Neural cell (in vitro differentiated cells): ENCODE results near the gene TADA3. TPM values are rescaled to one million over a fixed set of nuclear protein-coding genes. Genes with fewer than 3 reads are reported as not detected.

Experiments used
- H2AFZ ChIP-seq: fragments of 200-600, 300-800 bp; sonication (generic), shearing (Covaris generic); 2 replicates; pipeline ENCODE4 v1.6.0; 2014; ENCODE audit warnings: low read depth, mild to moderate bottlenecking, antibody characterized with exemption, low read length, moderate library complexity
- H3F3A ChIP-seq: fragments of 200-600 bp; shearing (Covaris generic); 2 replicates; pipeline ENCODE4 v1.6.1; 2016; ENCODE audit warnings: mild to moderate bottlenecking, moderate library complexity, mixed read lengths, antibody characterized with exemption, low read length; ENCODE audit not compliant: insufficient read depth, poor library complexity, severe bottlenecking
- H3K27ac ChIP-seq: fragments of 200-600, 300-800 bp; sonication (generic), shearing (Covaris generic); 2 replicates; pipeline ENCODE4 v1.5.1; 2014; ENCODE audit warnings: mild to moderate bottlenecking, low read length, moderate library complexity
- H3K27me3 ChIP-seq: fragments of 300-800, 200-600 bp; sonication (generic), shearing (Covaris generic); 2 replicates; pipeline ENCODE4 v1.6.0; 2014; ENCODE audit warnings: mild to moderate bottlenecking, low read depth, low read length, moderate library complexity; ENCODE audit not compliant: insufficient read depth
- H3K36me3 ChIP-seq: fragments of 300-800, 200-600 bp; sonication (generic), shearing (Covaris generic); 2 replicates; pipeline ENCODE4 v1.5.1; 2014; ENCODE audit warnings: mild to moderate bottlenecking, antibody characterized with exemption, low read length, moderate library complexity; ENCODE audit not compliant: insufficient read depth
- H3K4me2 ChIP-seq: fragments of 300-800, 200-600 bp; sonication (generic), shearing (Covaris generic); 2 replicates; pipeline ENCODE4 v1.6.0; 2014; ENCODE audit warnings: mild to moderate bottlenecking, low read length
- H3K4me3 ChIP-seq: fragments of 300-800, 200-600 bp; sonication (generic), shearing (Covaris generic); 2 replicates; pipeline ENCODE4 v1.5.1; 2014; ENCODE audit warnings: mild to moderate bottlenecking, low read length, moderate library complexity
- H3K79me2 ChIP-seq: fragments of 200-600 bp; shearing (Covaris generic); replicated peaks from 2 replicates; pipeline ENCODE4 v1.6.0; 2014; ENCODE audit warnings: mild to moderate bottlenecking, low read length, moderate library complexity; ENCODE audit not compliant: insufficient read depth
- H3K9ac ChIP-seq: fragments of 300-800, 200-600 bp; sonication (generic), shearing (Covaris generic); 2 replicates; pipeline ENCODE4 v1.6.1; 2016; ENCODE audit warnings: mild to moderate bottlenecking, low read length, mixed read lengths
- H3K9me2 ChIP-seq: fragments of 200-600 bp; shearing (Covaris generic); 2 replicates; pipeline ENCODE4 v1.6.1; 2016; ENCODE audit warnings: mild to moderate bottlenecking, low read length, mixed read lengths; ENCODE audit not compliant: insufficient read depth
- H3K9me3 ChIP-seq: fragments of 200-600, 300-800 bp; sonication (generic), shearing (Covaris generic); 2 replicates; pipeline ENCODE4 v1.6.1; 2016; ENCODE audit warnings: mild to moderate bottlenecking, mixed run types, low read length, moderate library complexity, mixed read lengths
- H4K20me1 ChIP-seq: fragments of 200-600 bp; shearing (Covaris generic); 2 replicates; pipeline ENCODE4 v1.6.1; 2016; ENCODE audit warnings: mild to moderate bottlenecking, mixed run types; ENCODE audit not compliant: insufficient read depth
- EP300 ChIP-seq: fragments of 450-650 bp; conservative IDR thresholded peaks from 2 replicates; pipeline ENCODE4 v1.6.1; 2014; ENCODE audit warnings: antibody characterized with exemption, mild to moderate bottlenecking, moderate library complexity; ENCODE audit not compliant: poor library complexity, severe bottlenecking
- EZH2 ChIP-seq: fragments of 200-600, 300-800 bp; shearing (Covaris generic), sonication (generic); IDR thresholded peaks from 2 replicates; pipeline ENCODE4 v1.6.1; 2014; ENCODE audit warnings: antibody characterized with exemption, low read length, borderline replicate concordance, mild to moderate bottlenecking; ENCODE audit not compliant: insufficient read depth, poor library complexity, severe bottlenecking
- MXI1 ChIP-seq: fragments of 450-650 bp; conservative IDR thresholded peaks from 2 replicates; pipeline ENCODE4 v1.6.1; 2014; ENCODE audit warnings: antibody characterized with exemption, mild to moderate bottlenecking; ENCODE audit not compliant: poor library complexity, severe bottlenecking
- POLR2AphosphoS5 ChIP-seq: IDR thresholded peaks from 2 replicates; pipeline ENCODE4 v1.6.1; 2012
- RAD21 ChIP-seq: fragments of 450-650 bp; conservative IDR thresholded peaks from 2 replicates; pipeline ENCODE4 v1.6.1; 2014; ENCODE audit warnings: antibody characterized with exemption, mild to moderate bottlenecking, moderate library complexity
- SMC3 ChIP-seq: fragments of 450-650 bp; conservative IDR thresholded peaks from 2 replicates; pipeline ENCODE4 v1.6.1; 2014; ENCODE audit warnings: antibody characterized with exemption, mild to moderate bottlenecking, moderate library complexity; ENCODE audit not compliant: poor library complexity
- TAF1 ChIP-seq: IDR thresholded peaks from 2 replicates; pipeline ENCODE4 v1.6.1; 2012; ENCODE audit warnings: low read depth
- polyA plus RNA-seq: library from polyadenylated mRNA; depleted of rRNA; stranded (reverse); fragments of >200 nt; gene quantifications from 2 replicates; pipeline ENCODE4 v1.2.3, GENCODE V29; 2014
- TF ChIP-seq, protein P1 (sequence below): IDR thresholded peaks from 2 replicates; pipeline ENCODE4 v1.6.1; 2012; ENCODE audit warnings: borderline replicate concordance
- TF ChIP-seq, protein P2 (sequence below): fragments of 450-650 bp; IDR thresholded peaks from 2 replicates; pipeline ENCODE4 v1.5.1; 2014; ENCODE audit warnings: antibody characterized with exemption, mild to moderate bottlenecking, moderate library complexity; ENCODE audit not compliant: poor library complexity, severe bottlenecking

The TADA3 gene
- polyA plus RNA-seq, 1 donor from 2014 or later, result 55.4 TPM

DNA sequence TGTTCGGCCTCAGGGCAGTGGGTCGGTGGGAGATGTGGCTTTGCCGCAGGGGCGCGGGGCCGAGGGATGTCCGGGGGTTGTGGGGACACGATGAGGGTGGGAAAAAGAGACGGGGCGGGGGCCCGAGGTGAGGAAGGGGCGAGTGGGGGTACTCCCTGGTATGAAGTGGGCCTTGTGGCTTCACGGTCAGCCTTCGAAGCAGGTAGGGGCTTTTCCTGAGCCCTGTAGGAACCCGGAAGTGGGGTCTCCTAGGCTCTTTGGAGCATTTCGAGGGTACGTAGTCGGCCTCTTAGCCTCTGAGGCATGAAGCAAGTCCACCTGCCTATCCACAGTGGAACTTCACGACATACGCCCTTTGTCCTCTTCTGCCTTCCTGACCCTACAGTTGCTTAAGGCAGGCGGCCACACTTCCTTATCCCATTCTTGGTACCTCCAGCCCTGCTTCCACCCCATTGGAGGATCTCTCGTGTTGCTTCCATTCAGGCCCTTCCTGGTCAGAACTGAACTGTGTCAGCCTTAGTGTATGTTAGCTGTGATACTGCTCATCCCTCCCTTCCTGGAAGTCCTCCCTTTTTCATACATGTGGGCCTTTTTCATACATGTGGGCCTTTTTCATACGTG lies 998 bp upstream of the TADA3 start:
- TF ChIP-seq MXI1 (peak; percentile 30), EP300 (no peak)
- TF ChIP-seq, protein P1, sequence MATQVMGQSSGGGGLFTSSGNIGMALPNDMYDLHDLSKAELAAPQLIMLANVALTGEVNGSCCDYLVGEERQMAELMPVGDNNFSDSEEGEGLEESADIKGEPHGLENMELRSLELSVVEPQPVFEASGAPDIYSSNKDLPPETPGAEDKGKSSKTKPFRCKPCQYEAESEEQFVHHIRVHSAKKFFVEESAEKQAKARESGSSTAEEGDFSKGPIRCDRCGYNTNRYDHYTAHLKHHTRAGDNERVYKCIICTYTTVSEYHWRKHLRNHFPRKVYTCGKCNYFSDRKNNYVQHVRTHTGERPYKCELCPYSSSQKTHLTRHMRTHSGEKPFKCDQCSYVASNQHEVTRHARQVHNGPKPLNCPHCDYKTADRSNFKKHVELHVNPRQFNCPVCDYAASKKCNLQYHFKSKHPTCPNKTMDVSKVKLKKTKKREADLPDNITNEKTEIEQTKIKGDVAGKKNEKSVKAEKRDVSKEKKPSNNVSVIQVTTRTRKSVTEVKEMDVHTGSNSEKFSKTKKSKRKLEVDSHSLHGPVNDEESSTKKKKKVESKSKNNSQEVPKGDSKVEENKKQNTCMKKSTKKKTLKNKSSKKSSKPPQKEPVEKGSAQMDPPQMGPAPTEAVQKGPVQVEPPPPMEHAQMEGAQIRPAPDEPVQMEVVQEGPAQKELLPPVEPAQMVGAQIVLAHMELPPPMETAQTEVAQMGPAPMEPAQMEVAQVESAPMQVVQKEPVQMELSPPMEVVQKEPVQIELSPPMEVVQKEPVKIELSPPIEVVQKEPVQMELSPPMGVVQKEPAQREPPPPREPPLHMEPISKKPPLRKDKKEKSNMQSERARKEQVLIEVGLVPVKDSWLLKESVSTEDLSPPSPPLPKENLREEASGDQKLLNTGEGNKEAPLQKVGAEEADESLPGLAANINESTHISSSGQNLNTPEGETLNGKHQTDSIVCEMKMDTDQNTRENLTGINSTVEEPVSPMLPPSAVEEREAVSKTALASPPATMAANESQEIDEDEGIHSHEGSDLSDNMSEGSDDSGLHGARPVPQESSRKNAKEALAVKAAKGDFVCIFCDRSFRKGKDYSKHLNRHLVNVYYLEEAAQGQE, result peak; percentile 22
- Histone ChIP-seq H3K9ac (peak overlapping the region; percentile 99), H3K27me3 (no peaks in the 10 kb centered on the region), H3K4me3 (peak overlapping the region; percentile 97), H3K9me2 (no peaks in the 10 kb centered on the region), H3K36me3 (peaks cover 5% of the 10 kb centered on the region), H2AFZ (peak overlapping the region; percentile 82), H3K9me3 (no peaks in the 10 kb centered on the region), H3K27ac (peak overlapping the region; percentile 98), H3K79me2 (peaks cover 30% of the 10 kb centered on the region), H3K4me2 (peak overlapping the region; percentile 85), H3F3A (no peaks in the 10 kb centered on the region), H4K20me1 (no peaks in the 10 kb centered on the region)

DNA sequence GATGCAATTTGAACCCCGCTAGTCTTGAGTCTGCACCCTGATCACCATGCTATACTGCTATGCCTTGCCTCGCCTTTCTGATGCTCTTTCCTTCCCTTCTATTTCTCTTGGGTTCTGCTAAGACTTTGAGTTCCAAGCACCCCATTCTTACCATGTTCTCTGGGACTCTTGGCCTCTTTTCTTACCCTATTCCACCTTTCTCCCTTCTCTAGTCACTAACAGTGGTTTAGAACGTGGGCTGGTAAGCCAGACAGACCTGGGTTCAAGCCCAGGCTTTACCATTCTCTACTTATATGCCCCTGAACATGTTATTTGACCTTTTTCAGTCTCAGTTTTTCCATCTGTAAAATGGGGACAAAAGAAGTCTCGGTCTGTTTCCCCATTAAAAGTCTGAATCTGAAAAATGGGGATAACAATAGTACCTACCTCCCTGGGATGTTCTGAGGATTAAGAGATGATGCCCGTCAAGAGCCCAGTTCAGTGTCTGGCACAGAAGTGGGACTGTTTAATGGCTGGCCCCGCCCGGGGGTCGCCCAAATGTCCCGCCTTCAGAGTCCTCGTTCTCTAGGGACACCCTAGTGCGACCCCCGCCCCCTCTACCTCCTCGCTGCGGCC lies 376 bp downstream of the TADA3 start:
- Histone ChIP-seq H3K9me3 (no peaks in the 10 kb centered on the region), H3K9me2 (no peaks in the 10 kb centered on the region), H2AFZ (peak overlapping the region; percentile 62), H3K4me3 (peak overlapping the region; percentile 97), H3K79me2 (peaks cover 30% of the 10 kb centered on the region), H3K27ac (peak overlapping the region; percentile 98), H3F3A (no peaks in the 10 kb centered on the region), H3K36me3 (peaks cover 5% of the 10 kb centered on the region), H3K9ac (peak overlapping the region; percentile 99), H3K4me2 (peak overlapping the region; percentile 49), H4K20me1 (no peaks in the 10 kb centered on the region), H3K27me3 (no peaks in the 10 kb centered on the region)
- TF ChIP-seq EZH2 (no peak), MXI1 (no peak), TAF1 (no peak), POLR2AphosphoS5 (no peak), RAD21 (no peak), EP300 (no peak), SMC3 (no peak)
- TF ChIP-seq, protein P1, result no peak
- TF ChIP-seq, protein P2, sequence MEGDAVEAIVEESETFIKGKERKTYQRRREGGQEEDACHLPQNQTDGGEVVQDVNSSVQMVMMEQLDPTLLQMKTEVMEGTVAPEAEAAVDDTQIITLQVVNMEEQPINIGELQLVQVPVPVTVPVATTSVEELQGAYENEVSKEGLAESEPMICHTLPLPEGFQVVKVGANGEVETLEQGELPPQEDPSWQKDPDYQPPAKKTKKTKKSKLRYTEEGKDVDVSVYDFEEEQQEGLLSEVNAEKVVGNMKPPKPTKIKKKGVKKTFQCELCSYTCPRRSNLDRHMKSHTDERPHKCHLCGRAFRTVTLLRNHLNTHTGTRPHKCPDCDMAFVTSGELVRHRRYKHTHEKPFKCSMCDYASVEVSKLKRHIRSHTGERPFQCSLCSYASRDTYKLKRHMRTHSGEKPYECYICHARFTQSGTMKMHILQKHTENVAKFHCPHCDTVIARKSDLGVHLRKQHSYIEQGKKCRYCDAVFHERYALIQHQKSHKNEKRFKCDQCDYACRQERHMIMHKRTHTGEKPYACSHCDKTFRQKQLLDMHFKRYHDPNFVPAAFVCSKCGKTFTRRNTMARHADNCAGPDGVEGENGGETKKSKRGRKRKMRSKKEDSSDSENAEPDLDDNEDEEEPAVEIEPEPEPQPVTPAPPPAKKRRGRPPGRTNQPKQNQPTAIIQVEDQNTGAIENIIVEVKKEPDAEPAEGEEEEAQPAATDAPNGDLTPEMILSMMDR, result no peak
